ENCODE measurements around the gene TXNDC8. TPM values are rescaled to one million over a fixed set of nuclear protein-coding genes. Genes with fewer than 3 reads are reported as not detected.

TXNDC8 gene
- total RNA-seq, 1 donor from 2014 or later: not detected

DNA sequence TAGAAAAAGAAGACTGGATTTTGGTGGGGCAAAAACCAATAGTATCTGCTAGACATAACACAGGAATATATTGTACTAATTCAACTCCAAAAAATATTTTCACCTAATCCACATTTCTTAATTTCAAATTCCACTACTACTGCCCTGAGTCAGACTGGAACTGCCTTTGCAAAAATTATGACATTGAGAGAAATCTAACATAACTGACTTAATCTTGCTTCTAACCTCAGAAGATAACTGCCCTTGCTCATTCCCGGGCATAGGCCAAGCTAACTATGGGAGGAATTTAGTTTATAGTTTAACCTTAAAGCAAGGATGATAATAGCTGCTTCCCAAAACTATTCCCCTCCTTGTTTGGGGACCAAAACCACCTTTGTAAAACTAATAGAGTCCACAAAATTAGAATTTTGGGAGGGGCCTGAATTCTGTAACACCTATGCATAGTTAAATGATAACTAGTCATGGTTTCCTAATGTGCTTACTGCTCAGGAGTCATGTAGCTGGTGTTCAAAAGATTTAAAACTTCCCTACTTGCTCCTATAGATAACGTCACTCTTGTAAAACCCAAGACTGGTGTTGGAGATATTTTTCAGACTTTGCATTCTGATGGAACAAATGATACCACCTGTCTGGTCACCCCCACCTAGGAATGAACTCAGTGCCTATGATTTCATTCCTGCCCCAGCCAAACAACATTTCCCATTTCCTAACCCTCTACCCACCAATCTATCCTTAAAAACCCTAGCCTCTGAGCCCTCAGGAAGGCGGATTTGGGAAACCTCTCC, 67.3 kb downstream of the TXNDC8 start:
- no peak overlapping the region for H3K4me3 ChIP-seq (ENCODE audit: low read depth, low read length)
- no peak for DNase-seq (ENCODE audit: low read depth)
- no peak for TF ChIP-seq CTCF (conservative IDR thresholded peaks at IDR 0.05; ENCODE audit: low read depth, low read length)

- H3K4me3 ChIP-seq (ENCODE audit: low read depth, low read length): no peak overlapping the region
- no peak for DNase-seq (ENCODE audit: low read depth)
- TF ChIP-seq CTCF (conservative IDR thresholded peaks at IDR 0.05; ENCODE audit: low read depth, low read length): no peak
These were observed 70.9 kb downstream of the TXNDC8 start for GRCh38 chr9:110266795-110267194.

GRCh38 chr9:110261632-110262031, 76.0 kb downstream of the TXNDC8 start:
- H3K4me3 ChIP-seq (ENCODE audit: low read depth, low read length): no peak overlapping the region
- no peak for TF ChIP-seq CTCF (conservative IDR thresholded peaks at IDR 0.05; ENCODE audit: low read depth, low read length)
- no peak for DNase-seq (ENCODE audit: low read depth)

DNA sequence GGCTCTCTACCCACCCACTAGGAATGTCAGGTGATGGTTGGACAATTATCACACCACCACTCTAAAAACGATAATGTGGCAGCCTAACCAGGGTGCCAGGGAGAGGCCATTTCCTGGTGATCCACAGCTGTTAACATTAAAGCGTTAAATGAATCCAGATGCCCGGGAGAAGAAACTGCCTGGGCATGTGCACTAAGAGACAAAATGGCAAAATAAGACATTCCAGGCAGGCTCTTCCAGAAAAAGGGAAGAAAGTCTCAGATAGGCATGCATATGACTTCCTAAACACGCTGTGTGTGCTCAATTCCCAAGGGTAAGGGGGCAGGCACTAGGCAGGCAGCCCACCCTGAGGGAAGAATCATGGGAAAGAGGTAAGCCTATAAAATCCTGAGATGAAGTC, 76.8 kb downstream of the TXNDC8 start:
- TF ChIP-seq CTCF (conservative IDR thresholded peaks at IDR 0.05; ENCODE audit: low read depth, low read length): no peak

GRCh38 chr9:110259566-110259965, 78.1 kb downstream of the TXNDC8 start:
- TF ChIP-seq CTCF (conservative IDR thresholded peaks at IDR 0.05; ENCODE audit: low read depth, low read length): no peak
- no peak overlapping the region for H3K4me3 ChIP-seq (ENCODE audit: low read depth, low read length)
- no peak for DNase-seq (ENCODE audit: low read depth)

More for the DNA sequence above, 76.8 kb downstream of the TXNDC8 start:
- DNase-seq (ENCODE audit: low read depth): no peak
- no peak overlapping the region for H3K4me3 ChIP-seq (ENCODE audit: low read depth, low read length)

GRCh38 chr9:110258690-110259091, 79.0 kb downstream of the TXNDC8 start:
- DNase-seq (ENCODE audit: low read depth): no peak
- no peak for TF ChIP-seq CTCF (conservative IDR thresholded peaks at IDR 0.05; ENCODE audit: low read depth, low read length)
- H3K4me3 ChIP-seq (ENCODE audit: low read depth, low read length): no peak overlapping the region

- peak overlapping the region; percentile 87 for H3K4me3 ChIP-seq (ENCODE audit: low read depth, low read length)
- no peak for TF ChIP-seq CTCF (conservative IDR thresholded peaks at IDR 0.05; ENCODE audit: low read depth, low read length)
- no peak for DNase-seq (ENCODE audit: low read depth)
These were observed 79.7 kb downstream of the TXNDC8 start for GRCh38 chr9:110257956-110258355.

All from epithelial cell of proximal tubule (primary cell).